ENCODE measurements around the gene TRAF7. TPM values are rescaled to one million over a fixed set of nuclear protein-coding genes. Genes with fewer than 3 reads are reported as not detected.

The TRAF7 gene
- total RNA-seq, 2 experiments from 2014 or later, result 74.8 to 80.2 TPM

GRCh38 chr16:2180962-2181923 is 25.7 kb downstream of the TRAF7 start:
- no peaks in the 10 kb centered on the region for H3K27me3 Mint-ChIP-seq
- H3K4me1 Mint-ChIP-seq (ENCODE audit: low read depth), result no peaks in the 10 kb centered on the region
- DNase-seq (no peak), ATAC-seq (no peak)
- CTCF ChIA-PET, result no interaction called here
- H3K27ac Mint-ChIP-seq, result no peak overlapping the region
- POLR2A ChIA-PET, result interaction anchor here (0.7 to 1.4 kb wide), 4 partner anchors 10 to 219 kb away, joined by 3 to 4 read pairs (median 3); partner anchors contain the start of gene TRAF7
- H3K9me3 Mint-ChIP-seq, result no peaks in the 10 kb centered on the region
- TF ChIP-seq CTCF (IDR thresholded peaks at IDR 0.05), result no peak
- H3K4me3 Mint-ChIP-seq, result no peak overlapping the region
- intact Hi-C loops (cut with micrococcal nuclease), result no loop called here
- peaks cover 6% of the 10 kb centered on the region for H3K36me3 Mint-ChIP-seq (ENCODE audit: low read depth)

DNA sequence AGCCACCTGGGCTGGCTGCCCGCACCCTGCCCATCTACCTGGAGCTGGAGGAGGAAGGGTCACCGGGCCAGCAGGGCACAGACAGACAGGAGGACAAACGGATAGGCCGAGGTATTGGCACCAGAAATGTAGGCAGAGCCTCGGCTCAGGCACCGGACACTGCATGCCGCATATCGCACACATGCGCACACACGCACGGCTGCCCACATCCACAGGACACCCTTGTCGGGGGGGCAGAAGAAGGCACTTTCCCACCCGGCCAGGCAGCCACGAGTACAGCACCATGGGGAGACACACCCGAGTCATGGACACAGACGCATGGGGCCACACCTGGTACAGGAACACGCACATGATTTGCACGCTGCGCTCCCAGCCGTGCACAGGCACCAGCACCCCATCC is 26.4 kb downstream of the TRAF7 start:
- POLR2A ChIA-PET, result interaction anchor here (0.7 to 1.5 kb wide), 5 partner anchors 10 to 220 kb away, joined by 3 to 4 read pairs (median 3); partner anchors contain the start of gene TRAF7
- H3K27ac Mint-ChIP-seq, result no peak overlapping the region
- CTCF ChIA-PET, result no interaction called here

DNA sequence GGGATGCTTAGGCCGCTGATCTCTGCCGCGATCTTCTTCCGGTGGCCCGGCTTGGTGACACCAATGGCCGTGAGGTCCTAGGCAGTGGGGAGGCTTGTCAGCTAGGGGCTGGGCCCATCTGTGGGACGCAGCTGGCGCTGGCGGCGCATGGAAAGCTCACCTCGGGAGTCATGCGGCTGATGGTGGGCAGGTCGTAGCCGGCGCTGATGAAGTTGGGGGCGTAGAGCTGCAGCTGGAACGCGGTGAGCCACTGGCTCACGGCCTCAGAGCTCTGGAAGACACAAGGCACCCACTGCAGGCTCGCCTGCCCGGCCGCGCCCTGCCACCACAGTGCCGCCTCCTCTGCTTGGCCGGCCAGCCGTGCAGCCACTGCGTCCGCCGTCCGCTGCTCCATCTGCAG is 28.1 kb downstream of the TRAF7 start:
- ChIA-PET CTCF (interaction anchor here (0.7 kb wide), 1 partner anchor 11 kb away, joined by 3 read pairs; no protein-coding TSS in a partner anchor), POLR2A (interaction anchor here (1.5 kb wide), 1 partner anchor 29 kb away, joined by 4 read pairs; the partner anchor contains the start of gene TRAF7)
- H3K4me3 Mint-ChIP-seq, result no peak overlapping the region
- no peaks in the 10 kb centered on the region for H3K27me3 Mint-ChIP-seq
- no peaks in the 10 kb centered on the region for H3K4me1 Mint-ChIP-seq (ENCODE audit: low read depth)
- no peaks in the 10 kb centered on the region for H3K9me3 Mint-ChIP-seq
- no peak for ATAC-seq
- intact Hi-C loops (cut with micrococcal nuclease), result no loop called here
- H3K27ac Mint-ChIP-seq, result no peak overlapping the region
- H3K36me3 Mint-ChIP-seq (ENCODE audit: low read depth), result no peaks in the 10 kb centered on the region
- TF ChIP-seq CTCF (IDR thresholded peaks at IDR 0.05), result no peak
- no peak for DNase-seq

More for the DNA sequence above, 26.4 kb downstream of the TRAF7 start:
- no peak for DNase-seq
- peaks cover 4% of the 10 kb centered on the region for H3K36me3 Mint-ChIP-seq (ENCODE audit: low read depth)
- no peaks in the 10 kb centered on the region for H3K27me3 Mint-ChIP-seq
- no peak overlapping the region for H3K4me3 Mint-ChIP-seq
- H3K9me3 Mint-ChIP-seq, result no peaks in the 10 kb centered on the region
- H3K4me1 Mint-ChIP-seq (ENCODE audit: low read depth), result no peaks in the 10 kb centered on the region
- ATAC-seq, result no peak
- no peak for TF ChIP-seq CTCF (IDR thresholded peaks at IDR 0.05)
- intact Hi-C loops (cut with micrococcal nuclease), result no loop called here

GRCh38 chr16:2184346-2184745 is 28.8 kb downstream of the TRAF7 start:
- no peak for TF ChIP-seq CTCF (IDR thresholded peaks at IDR 0.05)
- no peak for ATAC-seq

GRCh38 chr16:2184962-2185361 is 29.4 kb downstream of the TRAF7 start:
- Mint-ChIP-seq H3K4me3 (no peak overlapping the region), H3K36me3 (ENCODE audit: low read depth) (no peaks in the 10 kb centered on the region), H3K9me3 (no peaks in the 10 kb centered on the region), H3K4me1 (ENCODE audit: low read depth) (no peaks in the 10 kb centered on the region), H3K27me3 (no peaks in the 10 kb centered on the region), H3K27ac (no peak overlapping the region)
- DNase-seq (no peak), ATAC-seq (no peak)
- ChIA-PET POLR2A (no interaction called here), CTCF (no interaction called here)
- intact Hi-C loops (cut with micrococcal nuclease), result no loop called here
- no peak for TF ChIP-seq CTCF (IDR thresholded peaks at IDR 0.05)

More at GRCh38 chr16:2184346-2184745, 28.8 kb downstream of the TRAF7 start:
- no peak for DNase-seq
- Mint-ChIP-seq H3K27ac (no peak overlapping the region), H3K36me3 (ENCODE audit: low read depth) (no peaks in the 10 kb centered on the region), H3K9me3 (no peaks in the 10 kb centered on the region), H3K4me3 (no peak overlapping the region), H3K27me3 (no peaks in the 10 kb centered on the region), H3K4me1 (ENCODE audit: low read depth) (no peaks in the 10 kb centered on the region)
- POLR2A ChIA-PET, result no interaction called here
- intact Hi-C loops (cut with micrococcal nuclease), result no loop called here
- CTCF ChIA-PET, result no interaction called here
